ENCODE results near the gene SULT1C3.

Gene SULT1C3

DNA sequence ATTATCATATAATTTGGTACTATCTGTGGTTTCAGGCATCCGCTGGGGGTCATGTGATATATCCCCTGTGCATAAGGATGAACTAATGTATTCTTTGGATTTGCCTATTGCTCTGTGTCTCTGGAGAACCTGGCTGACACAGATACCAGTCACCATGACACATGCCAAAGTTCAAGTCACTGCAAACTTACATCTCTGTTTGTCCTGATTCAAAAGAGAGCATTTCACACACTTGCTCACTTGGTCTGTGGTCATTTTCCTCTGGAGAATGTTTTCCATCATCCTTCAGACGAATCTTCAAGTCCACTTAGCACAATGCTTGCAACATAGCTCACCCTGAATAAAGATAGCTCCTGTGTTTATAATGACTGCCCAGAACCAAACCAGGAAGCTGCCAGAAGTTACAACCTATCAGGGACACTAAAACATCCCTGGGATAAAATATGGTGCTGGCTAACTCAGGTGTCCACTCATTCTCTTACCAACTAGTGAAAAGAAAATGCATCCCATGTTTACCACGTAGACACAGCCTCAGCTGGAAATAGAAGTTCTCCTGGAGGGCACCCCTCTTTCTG lies 18.1 kb downstream of the SULT1C3 start:
- Histone ChIP-seq H3K9ac (no peak overlapping the region), H3K79me2 (ENCODE audit: insufficient read depth, low read depth) (no peaks in the 10 kb centered on the region), H3K27ac (no peak overlapping the region), H3K4me3 (IDR thresholded peaks at IDR 0.05; ENCODE audit: insufficient read depth, low read depth, low read length) (no peak overlapping the region), H4K20me1 (ENCODE audit: insufficient read depth) (no peaks in the 10 kb centered on the region), H3K4me2 (no peak overlapping the region), H2AFZ (ENCODE audit: low read depth) (no peak overlapping the region), H3K27me3 (ENCODE audit: insufficient read depth, low read depth) (no peaks in the 10 kb centered on the region), H3K36me3 (ENCODE audit: insufficient read depth) (no peaks in the 10 kb centered on the region), H3K4me1 (ENCODE audit: low read depth, poor library complexity, severe bottlenecking) (no peaks in the 10 kb centered on the region)
- TF ChIP-seq, protein P1, sequence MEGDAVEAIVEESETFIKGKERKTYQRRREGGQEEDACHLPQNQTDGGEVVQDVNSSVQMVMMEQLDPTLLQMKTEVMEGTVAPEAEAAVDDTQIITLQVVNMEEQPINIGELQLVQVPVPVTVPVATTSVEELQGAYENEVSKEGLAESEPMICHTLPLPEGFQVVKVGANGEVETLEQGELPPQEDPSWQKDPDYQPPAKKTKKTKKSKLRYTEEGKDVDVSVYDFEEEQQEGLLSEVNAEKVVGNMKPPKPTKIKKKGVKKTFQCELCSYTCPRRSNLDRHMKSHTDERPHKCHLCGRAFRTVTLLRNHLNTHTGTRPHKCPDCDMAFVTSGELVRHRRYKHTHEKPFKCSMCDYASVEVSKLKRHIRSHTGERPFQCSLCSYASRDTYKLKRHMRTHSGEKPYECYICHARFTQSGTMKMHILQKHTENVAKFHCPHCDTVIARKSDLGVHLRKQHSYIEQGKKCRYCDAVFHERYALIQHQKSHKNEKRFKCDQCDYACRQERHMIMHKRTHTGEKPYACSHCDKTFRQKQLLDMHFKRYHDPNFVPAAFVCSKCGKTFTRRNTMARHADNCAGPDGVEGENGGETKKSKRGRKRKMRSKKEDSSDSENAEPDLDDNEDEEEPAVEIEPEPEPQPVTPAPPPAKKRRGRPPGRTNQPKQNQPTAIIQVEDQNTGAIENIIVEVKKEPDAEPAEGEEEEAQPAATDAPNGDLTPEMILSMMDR (conservative IDR thresholded peaks at IDR 0.05; ENCODE audit: low read depth, low read length): no peak

DNA sequence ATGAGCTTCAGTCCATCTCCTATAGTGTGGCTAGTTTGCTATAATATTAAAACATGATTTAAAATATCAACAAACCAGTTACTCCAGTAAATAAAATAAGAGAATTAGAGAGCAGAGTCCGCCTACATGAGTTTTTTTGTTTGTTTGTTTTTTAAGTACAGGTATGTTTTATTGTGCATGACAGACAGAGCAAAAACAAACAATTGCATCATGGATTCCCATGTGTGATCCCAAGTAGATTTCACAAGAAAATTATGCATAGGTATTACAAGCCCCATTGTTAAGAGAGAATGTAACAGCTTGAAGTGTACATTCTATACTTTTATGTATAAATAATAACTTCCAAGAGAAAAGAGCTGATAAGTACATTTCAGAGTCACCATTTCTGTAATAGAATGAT lies 21.0 kb downstream of the SULT1C3 start:
- Histone ChIP-seq H3K79me2 (ENCODE audit: insufficient read depth, low read depth) (no peaks in the 10 kb centered on the region), H3K36me3 (ENCODE audit: insufficient read depth) (no peaks in the 10 kb centered on the region), H3K4me3 (IDR thresholded peaks at IDR 0.05; ENCODE audit: insufficient read depth, low read depth, low read length) (no peak overlapping the region), H2AFZ (ENCODE audit: low read depth) (no peak overlapping the region), H3K27ac (no peak overlapping the region), H3K9ac (no peak overlapping the region), H3K4me2 (no peak overlapping the region), H3K27me3 (ENCODE audit: insufficient read depth, low read depth) (no peaks in the 10 kb centered on the region), H3K4me1 (ENCODE audit: low read depth, poor library complexity, severe bottlenecking) (no peaks in the 10 kb centered on the region), H4K20me1 (ENCODE audit: insufficient read depth) (no peaks in the 10 kb centered on the region)
- TF ChIP-seq, protein P1 (conservative IDR thresholded peaks at IDR 0.05; ENCODE audit: low read depth, low read length): no peak

DNA sequence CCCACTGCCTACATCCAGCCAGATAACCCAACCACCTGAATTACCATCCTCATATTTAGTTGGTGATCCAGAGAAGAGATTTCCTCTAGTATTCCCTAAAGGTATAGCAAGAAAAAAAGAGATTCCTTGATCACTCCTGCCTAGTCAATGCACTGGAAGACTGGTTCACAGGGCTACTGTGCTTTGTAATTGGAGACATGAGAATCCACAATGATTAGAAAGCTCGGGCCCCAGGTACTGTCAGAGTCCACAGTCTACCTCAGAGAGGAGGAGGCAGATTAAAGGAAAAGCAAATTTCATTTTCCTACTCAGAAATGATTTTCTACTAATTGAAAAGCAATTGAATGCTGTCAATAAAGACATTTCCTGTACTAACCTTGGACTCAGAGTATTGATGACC lies 22.3 kb downstream of the SULT1C3 start:
- no peaks in the 10 kb centered on the region for H3K36me3 ChIP-seq (ENCODE audit: insufficient read depth)
- no peaks in the 10 kb centered on the region for H4K20me1 ChIP-seq (ENCODE audit: insufficient read depth)
- no peaks in the 10 kb centered on the region for H3K27me3 ChIP-seq (ENCODE audit: insufficient read depth, low read depth)
- no peak overlapping the region for H2AFZ ChIP-seq (ENCODE audit: low read depth)
- no peak overlapping the region for H3K4me2 ChIP-seq
- no peak overlapping the region for H3K9ac ChIP-seq
- TF ChIP-seq, protein P1 (conservative IDR thresholded peaks at IDR 0.05; ENCODE audit: low read depth, low read length): no peak
- H3K79me2 ChIP-seq (ENCODE audit: insufficient read depth, low read depth): no peaks in the 10 kb centered on the region
- no peaks in the 10 kb centered on the region for H3K4me1 ChIP-seq (ENCODE audit: low read depth, poor library complexity, severe bottlenecking)
- no peak overlapping the region for H3K27ac ChIP-seq
- H3K4me3 ChIP-seq (IDR thresholded peaks at IDR 0.05; ENCODE audit: insufficient read depth, low read depth, low read length): no peak overlapping the region

DNA sequence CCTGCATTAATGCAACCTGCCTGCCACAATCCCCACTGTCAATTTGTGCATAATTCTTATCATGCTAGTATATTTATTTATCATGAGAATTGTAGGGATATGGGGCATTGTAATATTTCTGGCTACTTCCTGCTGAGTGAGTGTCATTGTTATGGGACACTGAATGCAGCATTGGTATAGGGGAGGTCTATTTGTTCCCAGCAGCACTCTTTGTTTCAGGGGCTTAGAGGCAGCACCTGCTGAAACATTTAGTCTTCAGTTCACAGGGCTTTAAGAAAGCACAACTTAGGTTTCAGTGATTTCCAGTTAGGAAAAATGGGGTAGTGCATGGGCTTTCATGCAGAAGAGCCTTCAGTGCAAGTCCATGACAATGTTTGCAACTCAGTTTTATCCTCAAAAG lies 23.6 kb downstream of the SULT1C3 start:
- H3K36me3 ChIP-seq (ENCODE audit: insufficient read depth): no peaks in the 10 kb centered on the region
- no peaks in the 10 kb centered on the region for H4K20me1 ChIP-seq (ENCODE audit: insufficient read depth)
- H3K9ac ChIP-seq: no peak overlapping the region
- H2AFZ ChIP-seq (ENCODE audit: low read depth): no peak overlapping the region
- no peak overlapping the region for H3K4me3 ChIP-seq (IDR thresholded peaks at IDR 0.05; ENCODE audit: insufficient read depth, low read depth, low read length)
- H3K27me3 ChIP-seq (ENCODE audit: insufficient read depth, low read depth): no peaks in the 10 kb centered on the region
- no peaks in the 10 kb centered on the region for H3K79me2 ChIP-seq (ENCODE audit: insufficient read depth, low read depth)
- TF ChIP-seq, protein P1 (conservative IDR thresholded peaks at IDR 0.05; ENCODE audit: low read depth, low read length): no peak
- no peak overlapping the region for H3K4me2 ChIP-seq
- H3K4me1 ChIP-seq (ENCODE audit: low read depth, poor library complexity, severe bottlenecking): no peaks in the 10 kb centered on the region
- no peak overlapping the region for H3K27ac ChIP-seq

Measured in KMS-11 (cell line).